Epithelial cell of esophagus (primary cell): Measurements from ENCODE around the gene PAXIP1.

ENCODE experiments used
- DNase-seq: peaks from one replicate; pipeline ENCODE4 v3.0.0; 2010; ENCODE audit warnings: low read depth
- H3K4me3 ChIP-seq: 2 replicates; pipeline ENCODE4 v1.5.1; 2011; ENCODE audit warnings: mild to moderate bottlenecking, low read length, control low read depth
- TF ChIP-seq, protein P1 (sequence below): IDR thresholded peaks from 2 replicates; pipeline ENCODE4 v1.5.1; 2011; ENCODE audit warnings: low read depth, mild to moderate bottlenecking, low read length, control low read depth, inconsistent platforms; ENCODE audit not compliant: insufficient read depth; ENCODE audit errors: missing control alignments

The PAXIP1 gene

DNA sequence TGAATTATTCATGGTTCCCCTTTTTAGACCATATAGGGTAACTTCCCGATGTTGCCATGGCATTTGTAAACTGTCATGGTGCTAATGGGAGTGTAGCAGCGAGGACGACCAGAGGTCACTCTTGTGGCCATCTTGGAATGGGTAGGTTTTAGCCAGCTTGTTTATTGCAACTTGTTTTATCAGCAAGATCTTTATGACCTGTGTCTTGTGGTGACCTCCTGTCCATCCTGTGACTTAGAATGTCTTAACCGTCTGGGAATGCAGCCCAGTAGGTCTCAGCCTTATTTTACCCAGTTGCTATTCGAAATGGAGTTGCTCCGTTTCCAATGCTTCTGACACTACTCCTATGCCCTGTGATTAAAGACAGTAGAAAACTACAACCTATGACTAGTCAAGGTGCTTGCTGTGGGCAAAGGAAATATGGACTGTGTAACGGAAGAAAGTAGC, 18.8 kb upstream of the PAXIP1 start:
- no peak overlapping the region for H3K4me3 ChIP-seq
- TF ChIP-seq, protein P1, sequence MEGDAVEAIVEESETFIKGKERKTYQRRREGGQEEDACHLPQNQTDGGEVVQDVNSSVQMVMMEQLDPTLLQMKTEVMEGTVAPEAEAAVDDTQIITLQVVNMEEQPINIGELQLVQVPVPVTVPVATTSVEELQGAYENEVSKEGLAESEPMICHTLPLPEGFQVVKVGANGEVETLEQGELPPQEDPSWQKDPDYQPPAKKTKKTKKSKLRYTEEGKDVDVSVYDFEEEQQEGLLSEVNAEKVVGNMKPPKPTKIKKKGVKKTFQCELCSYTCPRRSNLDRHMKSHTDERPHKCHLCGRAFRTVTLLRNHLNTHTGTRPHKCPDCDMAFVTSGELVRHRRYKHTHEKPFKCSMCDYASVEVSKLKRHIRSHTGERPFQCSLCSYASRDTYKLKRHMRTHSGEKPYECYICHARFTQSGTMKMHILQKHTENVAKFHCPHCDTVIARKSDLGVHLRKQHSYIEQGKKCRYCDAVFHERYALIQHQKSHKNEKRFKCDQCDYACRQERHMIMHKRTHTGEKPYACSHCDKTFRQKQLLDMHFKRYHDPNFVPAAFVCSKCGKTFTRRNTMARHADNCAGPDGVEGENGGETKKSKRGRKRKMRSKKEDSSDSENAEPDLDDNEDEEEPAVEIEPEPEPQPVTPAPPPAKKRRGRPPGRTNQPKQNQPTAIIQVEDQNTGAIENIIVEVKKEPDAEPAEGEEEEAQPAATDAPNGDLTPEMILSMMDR = no peak
- DNase-seq = no peak

DNA sequence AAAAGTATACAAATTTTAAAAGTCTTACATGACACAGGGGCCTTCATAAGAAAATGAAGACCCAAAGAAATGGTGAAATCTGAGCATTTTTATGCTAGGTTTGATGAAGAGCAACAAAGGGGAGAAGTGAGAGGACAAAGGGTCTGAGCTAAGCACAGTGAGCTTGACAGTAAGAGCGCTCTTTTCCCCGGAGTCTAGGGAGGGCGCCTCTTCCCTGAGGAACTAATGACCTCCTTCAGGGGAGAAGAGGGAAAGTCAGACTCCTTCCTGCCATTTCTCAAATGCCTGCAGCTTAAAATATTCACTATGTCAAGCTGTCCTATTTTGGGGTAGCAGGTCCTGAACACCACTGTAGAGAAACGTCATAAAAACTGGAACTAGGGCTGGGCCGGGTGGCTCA, 18.1 kb upstream of the PAXIP1 start:
- no peak overlapping the region for H3K4me3 ChIP-seq
- no peak for DNase-seq
- TF ChIP-seq, protein P1 = no peak

DNA sequence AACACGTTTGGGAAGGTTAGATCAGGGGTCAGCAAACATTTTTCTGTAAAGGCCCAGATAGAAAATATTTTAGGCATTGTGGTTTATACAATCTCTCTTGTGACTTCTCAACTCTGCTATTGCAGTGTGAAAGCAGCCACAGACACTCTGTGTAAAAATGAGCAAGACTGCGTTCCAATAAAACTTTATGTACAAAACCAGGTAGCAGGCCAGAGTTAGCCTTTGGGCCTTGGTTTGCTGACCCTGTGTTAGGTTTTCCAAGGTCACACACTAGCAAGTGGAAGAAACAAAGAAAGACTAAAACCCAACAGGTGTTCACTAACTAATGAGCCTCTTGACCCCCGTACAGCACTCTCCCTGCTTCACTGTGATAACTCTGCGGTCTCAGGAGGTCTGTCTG, 14.9 kb upstream of the PAXIP1 start:
- no peak for DNase-seq
- H3K4me3 ChIP-seq = no peak overlapping the region
- TF ChIP-seq, protein P1 = no peak

DNA sequence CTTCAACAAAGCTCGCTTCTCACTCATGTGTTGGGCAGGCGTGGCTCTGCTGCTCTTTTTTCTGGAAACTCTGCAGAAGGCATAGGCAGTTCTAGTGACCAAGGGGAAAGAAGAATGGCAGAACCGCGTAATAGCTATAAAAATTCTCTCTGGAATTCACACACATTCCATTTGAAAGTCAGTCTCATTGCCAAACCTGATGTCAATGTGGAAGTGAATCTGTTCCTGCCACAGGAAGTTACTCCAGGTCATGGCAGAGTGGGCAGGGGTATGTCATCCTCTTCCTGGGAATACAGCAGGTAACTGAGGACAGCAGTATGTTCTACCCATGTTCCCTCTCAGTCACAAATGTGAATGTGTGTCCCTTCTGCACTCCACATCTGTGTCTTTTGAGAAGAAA, 8.2 kb upstream of the PAXIP1 start:
- TF ChIP-seq, protein P1 = no peak
- DNase-seq = no peak
- no peak overlapping the region for H3K4me3 ChIP-seq

DNA sequence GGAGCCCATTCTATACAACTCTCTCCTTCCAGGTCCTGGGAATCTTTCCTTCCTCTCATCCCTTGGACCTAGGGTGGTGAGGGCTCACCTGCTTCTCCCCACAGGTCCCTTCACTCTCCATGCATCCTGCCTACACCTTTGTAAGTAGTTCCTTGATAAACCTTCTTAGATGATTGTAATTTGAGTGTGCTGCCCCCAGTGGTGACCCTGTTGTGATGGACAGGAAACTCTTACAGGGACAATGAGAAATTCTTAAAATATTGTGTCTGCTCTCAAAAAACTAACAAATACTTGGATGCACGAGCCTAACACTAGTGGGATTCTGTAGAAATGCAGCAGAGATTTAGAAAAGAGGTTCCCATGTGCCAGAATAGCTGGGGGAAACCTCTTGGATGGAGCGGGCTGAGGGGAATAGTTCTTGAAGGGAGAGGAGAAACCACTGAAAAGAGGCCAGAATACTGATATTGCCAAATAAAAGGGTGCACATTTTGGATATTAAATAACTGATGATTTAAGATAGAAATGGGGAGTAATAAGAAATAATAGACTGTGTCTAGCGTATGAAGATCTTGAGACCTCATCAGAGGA, 6.7 kb upstream of the PAXIP1 start:
- peak; percentile 20 for DNase-seq

DNA sequence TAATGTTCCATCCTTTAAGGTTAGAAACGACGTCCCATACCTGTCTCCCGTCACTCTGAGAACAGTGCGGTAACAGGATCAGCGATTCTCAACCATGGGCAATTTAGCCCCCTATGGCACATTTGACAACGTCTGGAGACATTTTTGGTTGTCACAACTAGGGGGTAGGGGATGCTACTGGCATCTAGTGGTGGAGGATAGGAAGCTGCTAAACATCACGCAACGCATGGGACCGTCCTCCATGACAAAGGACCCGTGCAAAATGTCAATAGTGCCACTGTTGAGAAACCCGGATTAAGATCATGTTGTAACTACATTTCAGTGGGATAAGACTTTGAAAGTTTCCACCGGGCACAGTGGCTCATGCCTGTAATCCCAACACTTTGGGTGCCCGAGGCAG, 5.0 kb upstream of the PAXIP1 start:
- H3K4me3 ChIP-seq = no peak overlapping the region
- TF ChIP-seq, protein P1 = peak; percentile 45
- peak; percentile 15 for DNase-seq

More for the DNA sequence above, 6.7 kb upstream of the PAXIP1 start:
- TF ChIP-seq, protein P1 = peak; percentile 8
- H3K4me3 ChIP-seq = no peak overlapping the region
